ENCODE data around the gene EHD1. TPM values are rescaled to one million over a fixed set of nuclear protein-coding genes. Genes with fewer than 3 reads are reported as not detected.

The EHD1 gene
- total and polyA plus RNA-seq, 9 of the 15 experiments (the other 6 are each of a cell fraction or from before 2014, with no cell fraction given), result 0.46 to 65.0 (median 16.4) TPM

- TF ChIP-seq PBX2 (CRISPR knock-in tag; IDR thresholded peaks at IDR 0.05; ENCODE audit: low read depth), result no peak
- TF ChIP-seq PBX2 (tag; conservative IDR thresholded peaks at IDR 0.05; ENCODE audit: low read depth), result no peak
- TF ChIP-seq CREM (IDR thresholded peaks at IDR 0.05; ENCODE audit: low read depth), result peak; percentile 34; the same call in 1 of the 2 replicates
- 0 out of 2 replicates have a peak, but pooled peaks have one; percentile 44 for TF ChIP-seq ZBTB40 (IDR thresholded peaks at IDR 0.05)
- TF ChIP-seq ZBTB40 (CRISPR knock-in tag; IDR thresholded peaks at IDR 0.05), result no peak
- 0 out of 2 replicates have a peak, but pooled peaks have one; percentile 9 for TF ChIP-seq TAL1 (IDR thresholded peaks at IDR 0.05)
- TF ChIP-seq ZNF668 (CRISPR knock-in tag; IDR thresholded peaks at IDR 0.05), result no peak
- no peak for TF ChIP-seq ZZZ3 (IDR thresholded peaks at IDR 0.05)
- no peak for TF ChIP-seq HDAC1 (IDR thresholded peaks at IDR 0.05)
- TF ChIP-seq MAFK (IDR thresholded peaks at IDR 0.05; ENCODE audit: low read length), result no peak
- TF ChIP-seq E2F4 (CRISPR knock-in tag; IDR thresholded peaks at IDR 0.05; ENCODE audit: low read depth), result no peak
- no peak for TF ChIP-seq ATF2 (CRISPR knock-in tag; IDR thresholded peaks at IDR 0.05)
Observed at GRCh38 chr11:64918017-64918416, 39.6 kb upstream of the EHD1 start (continued).

Measured in K562 (cell line).